ENCODE results near the gene DARS2.
"Not testable (repeated sequence)": the region's sequence is repeated elsewhere in the genome, so short reads cannot be mapped to it uniquely, and the experiment has no call there.

Gene DARS2

DNA sequence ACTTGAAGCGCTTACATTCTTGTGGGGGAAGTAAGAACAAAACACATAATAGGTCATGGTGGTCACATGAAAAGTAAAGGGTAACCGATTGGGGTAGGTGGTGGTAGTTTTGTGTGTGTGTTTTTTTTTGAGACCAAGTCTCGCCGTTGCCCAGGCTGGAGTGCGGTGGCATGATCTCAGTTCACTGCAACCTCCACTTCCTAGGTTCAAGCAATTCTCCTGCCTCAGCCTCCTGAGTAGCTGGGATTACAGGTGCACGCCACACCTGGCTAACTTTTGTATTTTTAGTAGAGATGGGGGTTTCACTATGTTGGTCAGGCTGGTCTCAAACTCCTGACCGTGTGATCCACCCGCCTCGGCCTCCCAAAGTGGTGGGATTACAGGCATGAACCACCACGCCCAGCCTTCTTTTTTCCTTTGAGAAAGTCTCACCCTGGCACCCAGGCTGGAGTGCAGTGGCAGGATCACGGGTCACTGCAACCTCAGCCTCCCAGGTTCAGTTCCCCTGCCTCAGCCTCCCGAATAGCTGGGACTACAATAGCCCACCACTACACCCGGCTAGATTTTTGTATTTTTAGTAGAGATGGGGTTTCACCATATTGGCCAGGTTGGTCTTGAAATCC lies 37.8 kb downstream of the DARS2 start:
- peak; percentile 34 for DNase-seq

DNA sequence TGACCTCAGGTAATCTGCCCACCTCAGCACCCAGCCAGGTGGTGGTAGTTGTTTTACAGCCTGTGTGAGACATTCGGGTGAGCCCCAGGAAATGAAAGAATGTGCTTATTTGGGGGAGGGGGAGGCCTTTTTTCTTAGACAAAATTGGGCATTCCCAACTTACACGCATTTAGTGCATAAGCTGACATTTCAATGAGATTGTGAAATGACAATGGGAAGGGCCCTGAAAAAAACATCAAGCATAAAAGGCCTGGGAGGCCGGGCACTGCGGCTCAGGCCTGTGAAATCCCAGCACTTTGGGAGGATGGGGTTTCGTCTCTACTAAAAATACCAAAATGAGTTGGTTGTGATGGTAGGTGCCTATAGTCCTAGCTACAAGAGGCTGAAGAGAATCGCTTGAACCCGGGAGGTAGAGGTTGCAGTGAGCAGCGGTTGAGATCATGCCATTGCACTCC lies 38.3 kb downstream of the DARS2 start:
- peak; percentile 23 for DNase-seq

DNA sequence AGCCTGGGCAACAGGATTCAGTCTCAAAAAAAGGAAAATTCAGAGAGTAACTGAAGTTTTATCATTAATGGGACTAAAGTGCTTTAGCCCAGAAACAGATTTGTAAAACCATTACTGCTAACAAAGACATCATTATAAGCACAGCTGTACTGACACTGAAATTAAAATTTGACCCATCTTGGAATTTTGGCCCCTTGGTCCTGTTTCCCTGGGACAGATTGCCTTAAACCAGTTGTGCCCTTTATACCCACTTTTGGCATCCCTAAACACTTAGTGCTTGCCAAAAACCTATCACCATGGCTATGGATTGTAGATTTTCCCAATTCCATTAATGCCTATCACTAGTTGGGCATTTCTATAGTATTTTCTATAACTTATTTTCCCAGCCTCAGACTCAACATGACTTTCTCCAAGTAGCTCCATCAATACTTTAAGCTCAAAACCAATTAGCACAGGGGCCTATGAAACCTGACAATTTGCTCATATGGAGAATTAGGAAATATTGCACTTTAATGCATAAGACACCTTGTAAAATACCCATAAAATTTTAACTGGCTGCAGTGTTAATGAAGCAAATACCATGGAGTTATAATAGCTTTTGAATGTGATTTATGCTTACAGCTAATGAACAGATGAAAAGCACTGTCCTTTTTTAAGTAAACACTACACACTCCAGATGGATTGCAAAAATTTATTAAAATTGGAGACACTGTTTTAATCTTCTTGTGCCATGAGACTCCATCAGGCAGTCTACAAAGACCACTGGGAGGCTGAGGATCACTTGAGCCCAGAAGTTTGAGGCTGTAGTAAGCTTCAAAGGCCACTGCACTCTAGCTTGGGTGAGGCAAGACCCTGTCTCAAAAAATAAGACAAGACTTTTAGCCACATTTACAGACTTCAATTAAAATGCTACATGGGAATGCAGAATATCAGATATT lies 39.0 kb downstream of the DARS2 start:
- DNase-seq = no peak

DNA sequence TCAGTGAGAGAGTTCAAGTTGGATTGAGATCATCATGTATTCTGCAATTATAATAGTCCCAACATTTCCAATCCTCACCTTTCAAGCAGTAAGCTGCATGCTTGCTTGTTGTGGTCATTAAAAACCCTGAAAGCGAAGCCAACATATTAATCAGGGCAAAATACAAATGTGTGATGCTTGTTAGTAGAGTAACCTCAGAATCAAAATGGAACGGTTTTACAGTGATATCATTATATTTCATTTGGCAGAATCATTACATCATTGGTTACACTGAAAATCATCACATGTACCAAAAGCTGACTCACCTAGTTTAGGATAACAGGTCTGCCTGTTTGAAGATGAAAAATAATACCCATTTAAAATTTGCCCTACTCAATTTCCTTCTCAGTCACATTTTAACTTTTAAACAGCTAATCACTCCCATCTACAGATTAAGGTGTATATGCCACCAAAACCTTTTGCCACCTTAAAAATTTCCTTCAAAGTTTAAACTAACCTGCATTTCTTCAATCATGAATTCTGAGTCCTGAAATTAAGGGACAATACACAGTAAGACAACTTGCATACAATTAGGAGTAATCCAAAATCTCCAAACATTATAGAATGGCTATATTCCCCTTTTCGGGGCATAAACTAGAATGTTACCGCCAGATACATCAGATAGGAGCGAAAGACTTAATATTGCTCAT lies 39.9 kb downstream of the DARS2 start:
- DNase-seq = no peak

DNA sequence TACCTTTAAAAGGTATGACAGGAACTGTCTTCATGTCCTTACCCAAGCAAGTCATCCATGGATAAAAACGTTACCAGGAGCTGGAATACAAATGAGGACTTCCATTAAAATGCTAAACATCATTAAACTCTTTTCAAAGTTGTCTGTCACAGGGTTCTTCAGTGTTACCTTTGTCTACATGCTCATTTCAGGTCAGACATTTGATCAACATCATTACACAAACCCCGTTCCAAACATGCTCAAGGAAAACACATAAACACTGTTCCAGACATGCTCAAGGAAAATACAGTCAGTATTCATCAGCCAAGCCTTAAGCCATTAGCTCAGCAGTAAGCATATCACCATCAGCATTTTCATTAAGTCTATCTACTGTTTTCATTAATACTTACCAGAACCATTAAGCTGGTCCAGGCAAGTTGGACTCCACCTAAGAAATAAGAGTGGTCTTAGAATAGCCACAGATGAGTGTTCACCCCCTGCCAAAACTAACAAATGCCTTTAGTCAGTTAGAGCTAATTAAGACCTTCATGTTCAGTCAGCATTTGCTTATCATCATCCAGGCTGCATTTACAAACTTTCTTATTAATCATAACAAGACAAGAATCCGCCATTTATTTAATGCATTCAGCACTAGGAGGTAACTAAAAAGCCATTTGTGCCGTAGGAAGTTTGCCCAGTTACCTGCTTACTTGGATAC lies 41.1 kb downstream of the DARS2 start:
- DNase-seq = no peak

DNA sequence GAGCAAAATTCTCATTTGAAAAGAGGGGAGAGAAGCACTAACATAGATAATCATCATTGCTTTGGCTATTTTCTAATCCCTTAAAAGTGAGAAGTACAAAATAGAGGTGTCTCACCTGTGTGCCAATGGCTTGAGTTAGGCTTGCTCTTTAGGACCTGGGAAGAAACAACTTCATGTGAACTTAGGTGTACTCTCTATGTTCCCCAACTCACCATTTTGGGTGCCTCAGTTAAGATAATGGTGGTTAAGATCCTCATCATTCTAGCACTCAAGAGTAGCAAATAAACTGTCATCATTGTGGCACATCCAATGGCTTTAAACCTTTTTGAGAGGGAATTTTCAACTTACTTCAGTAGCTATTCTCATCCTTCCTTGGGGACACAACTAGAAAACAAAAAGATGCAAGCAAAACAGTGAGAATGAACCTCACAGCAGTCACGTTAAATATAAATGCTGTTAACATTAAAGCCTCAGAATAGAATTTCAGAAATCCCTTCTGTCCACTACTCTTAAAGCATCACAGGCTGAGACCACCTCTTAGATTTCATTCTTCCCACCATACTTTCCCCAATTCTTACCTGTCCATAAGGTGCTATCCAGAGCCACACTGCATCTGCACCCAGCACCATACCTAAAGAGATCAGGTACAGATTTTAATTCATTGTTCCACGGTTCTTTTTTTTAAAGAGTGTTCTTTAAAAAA lies 42.1 kb downstream of the DARS2 start:
- DNase-seq = no peak

DNA sequence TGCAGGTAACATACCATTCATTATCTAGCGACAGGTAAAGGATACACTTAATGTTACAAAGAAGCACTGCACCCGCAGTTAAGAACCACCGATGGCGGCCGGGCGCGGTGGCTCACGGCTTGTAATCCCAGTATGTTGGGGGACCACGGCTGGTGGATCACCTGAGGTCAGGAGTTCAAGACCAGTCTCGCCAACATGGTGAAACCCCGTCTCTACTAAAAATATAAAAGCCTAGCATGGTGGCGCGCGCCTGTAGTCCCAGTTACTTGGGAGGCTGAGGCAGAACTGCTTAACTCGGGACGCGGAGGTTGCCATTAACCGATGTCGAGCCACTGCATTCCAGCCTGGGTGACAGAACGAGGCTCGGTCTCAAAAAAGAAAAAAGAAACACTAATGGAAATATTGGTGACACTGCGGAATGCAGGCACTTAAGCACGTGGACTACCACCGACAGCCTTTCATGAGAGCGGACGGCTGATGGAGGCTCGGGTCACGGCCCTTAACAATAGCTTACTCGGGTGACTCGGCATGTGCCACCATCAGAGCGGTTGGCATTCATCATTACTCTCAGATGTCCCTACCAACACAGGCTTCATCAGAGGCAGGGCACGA lies 42.8 kb downstream of the DARS2 start:
- no peak for DNase-seq

DNA sequence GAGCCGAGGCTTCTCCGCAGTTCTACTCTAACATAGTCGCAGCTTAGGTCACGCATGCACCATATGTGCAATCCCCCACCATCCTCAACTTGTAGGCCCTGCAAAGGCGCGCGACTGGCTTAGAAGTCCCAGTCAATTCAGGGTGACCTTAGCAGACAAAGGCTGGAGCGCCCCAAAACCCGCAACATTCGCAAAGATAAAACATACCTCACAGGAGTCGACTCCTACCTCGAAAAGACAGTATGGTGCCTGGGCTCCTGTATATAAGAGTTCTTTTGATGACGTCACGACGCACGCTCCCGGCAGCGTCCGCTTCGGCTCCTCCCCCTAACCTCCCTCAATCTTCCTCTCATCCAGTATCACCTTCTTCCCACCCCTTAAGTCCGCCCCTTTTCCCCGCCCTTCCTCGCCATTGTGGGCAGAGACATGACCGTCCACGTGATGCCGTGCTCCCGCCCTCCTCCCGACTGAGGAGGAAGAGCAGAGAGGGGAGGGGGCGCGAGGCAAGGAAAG lies 43.3 kb downstream of the DARS2 start, which contains the start of gene GAS5:
GAS5 (minus strand) TSS at position 237 of the 513 bp plus-strand sequence.
- peak; percentile 100 for DNase-seq

DNA sequence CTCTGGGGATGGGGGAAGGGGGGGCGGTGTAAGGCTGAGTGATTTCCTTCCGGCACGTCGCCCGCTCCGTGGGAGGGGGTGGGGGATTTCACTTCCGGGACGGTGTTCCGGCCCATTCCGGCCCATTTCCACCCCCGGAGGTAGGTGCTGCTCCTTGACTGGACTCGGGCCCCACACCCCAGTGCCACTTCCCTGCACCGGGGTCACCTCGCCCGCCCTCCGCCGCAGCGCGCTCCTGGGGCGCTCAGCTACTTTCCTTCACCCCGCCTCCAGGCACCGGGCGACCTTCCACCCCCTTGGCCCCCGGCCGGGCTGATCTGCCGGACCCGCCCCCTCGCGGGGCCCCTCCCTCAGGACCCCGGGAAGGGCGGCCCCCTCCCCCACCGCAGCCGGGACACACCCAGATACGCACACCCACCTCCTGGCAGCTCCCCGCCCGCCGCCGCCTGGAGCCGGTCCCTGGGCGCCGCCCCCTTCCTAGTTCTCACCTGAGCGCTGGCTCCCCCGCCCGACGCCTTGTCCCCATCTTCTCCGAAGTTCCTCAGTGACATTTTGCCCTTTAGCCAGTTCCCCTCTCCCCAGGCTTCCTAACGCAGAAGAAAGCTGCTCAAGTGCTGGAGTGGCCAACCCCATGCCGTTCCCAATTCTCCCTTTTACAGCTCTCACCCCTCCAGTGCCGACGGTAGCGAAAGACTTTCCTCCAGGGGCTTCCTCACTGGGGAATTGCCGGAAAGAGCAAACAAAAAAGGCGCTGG lies 44.0 kb downstream of the DARS2 start, which contains the start of gene ZBTB37:
ZBTB37 (plus strand) TSS at position 115 of the 755 bp plus-strand sequence. CDS start 1,846 bp downstream, outside the sequence.
- DNase-seq = peak; percentile 62

DNA sequence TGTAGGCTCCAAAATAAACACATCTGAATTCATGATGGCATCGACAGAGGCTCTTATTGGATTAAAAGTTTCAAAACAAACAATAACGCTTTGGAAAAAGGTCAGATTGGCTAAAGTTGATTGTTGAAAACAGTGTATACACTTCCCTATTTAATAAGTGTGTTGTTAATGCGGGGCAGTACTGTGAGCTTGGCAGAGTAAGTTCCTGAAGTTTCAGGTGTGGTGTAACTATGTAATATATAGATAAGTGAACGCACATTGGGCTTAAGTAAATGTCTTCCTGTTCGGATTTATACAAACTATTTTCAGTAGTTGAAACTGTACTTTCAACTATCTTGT lies 44.5 kb downstream of the DARS2 start:
- DNase-seq = no peak

DNA sequence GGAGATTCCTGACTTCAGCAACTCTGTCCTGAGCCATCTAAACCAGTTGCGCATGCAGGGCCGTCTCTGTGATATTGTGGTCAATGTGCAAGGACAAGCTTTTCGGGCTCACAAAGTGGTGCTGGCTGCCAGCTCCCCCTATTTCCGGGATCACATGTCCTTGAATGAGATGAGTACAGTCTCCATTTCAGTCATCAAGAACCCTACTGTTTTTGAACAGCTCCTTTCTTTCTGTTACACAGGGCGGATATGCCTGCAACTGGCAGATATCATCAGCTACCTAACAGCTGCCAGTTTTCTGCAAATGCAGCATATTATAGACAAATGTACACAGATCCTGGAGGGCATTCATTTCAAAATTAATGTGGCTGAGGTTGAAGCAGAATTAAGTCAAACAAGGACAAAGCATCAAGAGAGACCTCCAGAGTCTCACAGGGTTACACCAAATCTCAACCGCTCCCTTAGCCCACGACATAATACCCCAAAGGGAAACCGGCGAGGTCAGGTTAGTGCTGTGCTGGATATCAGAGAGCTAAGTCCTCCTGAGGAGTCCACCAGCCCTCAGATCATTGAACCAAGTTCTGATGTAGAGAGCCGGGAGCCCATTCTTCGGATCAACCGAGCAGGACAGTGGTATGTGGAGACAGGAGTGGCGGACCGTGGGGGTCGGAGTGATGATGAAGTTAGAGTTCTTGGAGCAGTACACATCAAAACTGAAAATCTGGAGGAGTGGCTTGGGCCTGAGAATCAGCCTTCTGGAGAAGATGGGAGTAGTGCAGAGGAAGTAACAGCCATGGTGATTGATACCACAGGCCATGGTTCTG lies 46.0 kb downstream of the DARS2 start:
- DNase-seq = no peak

DNA sequence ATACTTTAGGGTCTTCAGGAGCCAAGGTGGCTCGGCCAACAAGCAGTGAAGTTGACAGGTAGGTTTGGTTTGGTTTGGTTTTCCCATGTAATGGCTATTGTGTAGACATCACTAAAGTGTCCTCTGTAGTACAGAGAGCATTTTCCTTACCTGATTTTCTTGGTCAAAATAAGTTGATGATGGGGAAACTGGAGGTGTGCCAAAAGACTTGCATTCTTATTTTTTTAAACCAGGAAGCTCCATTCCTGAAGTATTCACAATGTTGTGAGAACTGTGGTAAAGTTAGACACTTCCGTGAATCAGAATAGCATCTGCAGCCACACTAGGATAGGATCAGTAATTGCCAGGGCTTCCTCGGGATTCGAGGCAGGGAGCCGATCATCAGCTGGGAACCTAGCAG lies 46.6 kb downstream of the DARS2 start:
- no peak for DNase-seq

DNA sequence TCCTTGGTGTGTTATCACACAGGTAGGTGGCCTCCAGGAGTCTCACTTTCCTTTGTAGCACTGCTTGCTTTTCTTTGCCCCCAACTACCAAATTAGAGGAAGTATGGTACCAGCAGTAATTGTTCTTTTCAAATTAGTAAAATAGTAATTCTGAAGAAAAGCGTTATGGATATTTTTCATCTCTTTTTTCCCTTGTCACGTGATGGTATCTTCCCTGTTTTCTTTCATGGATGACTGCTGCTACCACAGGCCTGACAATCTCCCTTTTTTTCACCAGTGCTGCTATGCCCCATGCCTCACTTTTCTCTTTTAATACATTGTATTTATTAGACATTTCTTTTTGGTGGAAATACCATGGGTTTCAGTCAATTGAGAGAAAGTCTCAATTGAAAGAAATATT lies 47.0 kb downstream of the DARS2 start:
- DNase-seq = no peak

DNA sequence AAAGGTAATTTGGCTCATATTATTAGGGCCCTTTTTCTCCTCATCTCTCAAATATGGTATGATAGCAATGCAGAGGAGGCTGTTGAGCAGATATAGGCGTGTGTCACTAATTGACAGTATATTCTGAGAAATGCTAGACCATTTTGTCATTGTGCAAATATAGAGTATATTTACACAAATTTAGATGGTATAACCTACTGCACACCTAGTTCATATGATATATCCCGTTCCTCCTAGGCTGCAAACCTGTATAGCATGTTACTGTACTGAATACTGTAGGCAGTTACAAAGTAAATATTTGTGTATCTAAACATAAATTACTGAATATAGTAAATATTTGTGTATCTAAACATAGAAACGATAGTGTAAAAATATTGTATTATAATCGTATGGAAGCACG lies 52.3 kb downstream of the DARS2 start:
- no peak for DNase-seq

DNA sequence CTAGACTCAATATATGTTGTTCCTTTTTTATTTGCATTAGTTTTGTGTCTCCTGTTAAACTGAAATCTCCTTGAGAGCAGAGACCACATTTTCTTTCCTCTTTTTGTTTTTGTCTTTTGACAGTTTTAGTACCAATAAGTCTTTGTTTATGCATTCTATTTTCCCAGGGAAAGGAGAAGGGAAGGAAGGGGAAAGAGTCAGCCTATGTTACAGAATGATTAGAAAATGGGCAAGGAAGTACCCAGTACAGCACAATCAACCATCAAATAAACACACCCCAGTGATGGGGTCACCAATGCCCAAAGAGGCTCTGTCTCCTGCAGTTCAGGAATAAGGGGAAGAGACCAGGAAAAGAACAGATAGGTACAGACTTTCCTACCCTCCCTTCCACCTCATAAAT lies 53.8 kb downstream of the DARS2 start:
- DNase-seq = no peak

DNA sequence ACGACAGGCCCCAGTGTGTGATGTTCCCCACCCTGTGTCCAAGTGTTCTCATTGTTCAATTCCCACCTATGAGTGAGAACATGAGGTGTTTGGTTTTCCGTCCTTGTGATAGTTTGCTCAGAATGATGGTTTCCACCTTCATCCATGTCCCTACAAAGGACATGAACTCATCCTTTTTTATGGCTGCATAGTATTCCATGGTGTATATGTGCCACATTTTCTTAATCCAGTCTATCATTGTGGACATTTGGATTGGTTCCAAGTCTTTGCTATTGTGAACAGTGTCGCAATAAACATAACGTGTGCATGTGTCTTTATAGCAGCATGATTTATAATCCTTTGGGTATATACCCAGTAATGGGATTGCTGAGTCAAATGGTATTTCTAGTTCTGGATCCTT lies 56.6 kb downstream of the DARS2 start:
- DNase-seq = not testable (repeated sequence)

DNA sequence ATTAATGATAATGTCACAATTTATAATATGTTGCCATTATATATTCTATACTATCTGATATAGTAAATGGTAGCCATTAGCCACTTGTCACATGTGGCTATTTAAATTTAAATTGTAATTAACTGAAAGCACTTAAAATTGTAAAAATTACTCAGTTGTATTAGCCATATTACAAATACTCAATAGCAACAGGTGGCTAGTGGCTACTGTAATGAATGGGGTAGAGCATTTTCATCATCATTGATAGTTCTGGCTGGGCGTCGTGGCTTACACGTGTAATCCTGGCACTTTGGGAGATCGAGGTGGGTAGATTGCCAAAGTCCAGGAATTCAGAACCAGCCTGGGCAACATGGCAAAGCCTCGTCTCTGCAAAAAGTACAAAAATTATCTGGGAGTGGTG lies 60.2 kb downstream of the DARS2 start:
- DNase-seq = no peak

DNA sequence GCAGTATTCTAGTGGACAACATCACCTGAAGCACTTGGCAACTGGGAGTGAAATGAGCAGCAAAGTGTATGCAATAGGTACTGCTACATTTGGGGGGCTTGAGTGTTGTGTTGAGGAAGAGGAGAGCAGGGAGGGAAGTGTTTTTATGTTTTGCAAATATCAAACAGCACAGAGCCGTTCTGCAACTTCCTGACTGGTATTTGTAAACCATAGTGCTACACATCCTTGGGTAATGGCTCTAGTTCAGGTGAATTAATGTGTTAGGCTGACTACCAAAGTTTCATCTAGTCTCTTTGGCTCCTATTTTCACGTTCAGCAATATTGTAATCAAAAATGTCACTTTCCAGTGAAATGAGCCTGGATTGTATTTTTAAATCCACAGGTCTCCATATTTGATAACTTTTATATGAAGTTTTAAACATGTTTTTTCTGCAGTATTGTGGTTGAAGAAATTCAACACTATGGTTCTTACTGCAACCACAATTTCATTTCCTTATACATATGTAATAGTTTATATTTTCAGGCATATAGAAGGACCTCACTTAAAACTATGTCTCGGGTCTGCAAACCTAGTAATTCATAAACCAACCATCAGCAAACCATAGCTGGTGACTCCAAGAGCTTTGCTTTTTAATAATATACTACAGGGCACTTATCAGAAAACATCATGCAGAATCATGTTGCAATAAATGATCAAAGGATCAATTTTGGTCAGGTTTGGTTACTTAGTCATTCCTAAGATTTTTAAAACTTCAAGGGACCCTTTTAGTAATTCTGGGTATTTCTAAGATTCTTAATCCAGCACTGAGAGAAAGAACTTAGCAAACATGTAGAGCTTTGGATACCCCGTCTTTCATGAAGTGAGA lies 62.5 kb downstream of the DARS2 start:
- DNase-seq = no peak

DNA sequence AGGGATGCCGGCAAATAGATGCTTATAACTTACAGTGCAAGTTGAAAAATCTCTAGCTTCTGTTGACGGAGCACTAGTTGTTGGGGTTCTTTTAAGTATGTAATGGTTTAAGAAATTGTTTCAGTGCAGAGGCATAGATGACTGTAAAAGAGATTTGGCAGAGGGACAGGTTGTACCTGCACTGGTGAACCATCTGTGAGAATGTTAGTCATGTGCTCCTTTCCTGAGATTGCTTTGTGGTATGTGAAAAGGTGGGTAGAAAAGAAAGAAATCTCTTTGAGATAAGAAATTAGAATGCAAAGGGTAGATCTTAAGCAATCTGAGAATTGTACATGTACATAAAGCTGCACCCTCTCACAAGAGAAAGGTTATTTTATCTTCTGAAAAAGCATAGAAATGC lies 63.2 kb downstream of the DARS2 start:
- DNase-seq = no peak
